Ishikawa (cell line): ENCODE results near the gene ITGA1.

ENCODE experiments used
- CEBPB ChIP-seq: IDR thresholded peaks from 2 replicates; pipeline ENCODE4 v1.6.1; 2012
- REST ChIP-seq: IDR thresholded peaks from 2 replicates; pipeline ENCODE4 v1.6.1; 2012; ENCODE audit warnings: low read depth, mild to moderate bottlenecking

DNA sequence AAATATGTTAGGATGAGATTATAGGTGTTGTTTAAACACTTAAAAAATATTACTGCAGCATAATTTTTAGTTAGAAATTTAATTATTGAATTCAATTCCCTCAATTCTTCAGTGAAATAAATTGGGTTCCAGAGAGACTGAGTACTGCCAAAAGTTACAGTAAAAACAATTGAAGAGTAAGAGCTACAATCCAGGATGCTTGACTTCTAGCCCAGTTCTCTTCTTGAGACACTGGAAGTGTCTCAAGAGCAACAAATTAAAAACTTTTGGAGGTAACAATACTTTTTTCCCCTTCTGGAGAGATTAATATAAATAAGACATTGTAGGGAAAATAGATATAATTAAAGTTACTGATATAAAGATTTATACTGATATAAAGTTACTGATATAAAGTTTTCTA, 8.3 kb downstream of the ITGA1 start:
- TF ChIP-seq REST (no peak), CEBPB (no peak)
